ENCODE results near the gene ZDHHC11B. TPM values are rescaled to one million over a fixed set of nuclear protein-coding genes. Genes with fewer than 3 reads are reported as not detected.

Gene ZDHHC11B
- total RNA-seq, 1 experiment from 2014 or later = 3.8 TPM

GRCh38 chr5:760363-761058 lies 24.0 kb downstream of the ZDHHC11B start:
- ATAC-seq = no peak
- ChIA-PET CTCF (no interaction called here), POLR2A (no interaction called here), RAD21 (ENCODE audit: low non-redundant PET in 1 of 2, low total read pairs in 2 of 2, uncharacterized antibody in 2 of 2, unreplicated experiment in 2 of 2) (no interaction called here)
- Histone ChIP-seq H3K36me3 (ENCODE audit: control insufficient read depth in 1 of 2, insufficient read depth in 2 of 2, low read length in 2 of 2) (no peaks in the 10 kb centered on the region), H3K9me3 (ENCODE audit: control insufficient read depth in 1 of 2, insufficient read depth in 1 of 2, low read depth in 1 of 2, low read length in 2 of 2) (no peaks in the 10 kb centered on the region), H3K27me3 (ENCODE audit: insufficient read depth, low read length) (no peaks in the 10 kb centered on the region), H3K4me2 (ENCODE audit: low read length) (no peak overlapping the region), H4K20me1 (ENCODE audit: insufficient read depth) (no peaks in the 10 kb centered on the region), H2AFZ (ENCODE audit: low read depth, low read length, poor library complexity, severe bottlenecking) (no peak overlapping the region), H3K4me3 (replicated peaks in 1 of 2; ENCODE audit: low read depth in 1 of 2, low read length in 2 of 2) (no peak overlapping the region), H3K9me2 (ENCODE audit: insufficient read depth) (no peaks in the 10 kb centered on the region), H3K9ac (ENCODE audit: low read length) (no peak overlapping the region), H3K4me1 (ENCODE audit: control insufficient read depth in 1 of 2, insufficient read depth in 2 of 2, low read length in 2 of 2) (no peaks in the 10 kb centered on the region), H3K79me2 (ENCODE audit: insufficient read depth, low read length) (no peaks in the 10 kb centered on the region), H3K27ac (ENCODE audit: low read depth, low read length) (no peak overlapping the region)
- intact Hi-C loops (cut with micrococcal nuclease) = no loop called here
- BruUV-seq (replicated peaks) = no TSS peak
- no peak for DNase-seq (ENCODE audit: low read depth, low spot score)
- TF ChIP-seq SP1 (IDR thresholded peaks at IDR 0.05; ENCODE audit: low read depth) (no peak), JUND (IDR thresholded peaks at IDR 0.05) (no peak), CBX3 (IDR thresholded peaks at IDR 0.05; ENCODE audit: low read depth) (no peak), MAX (IDR thresholded peaks at IDR 0.05) (no peak), FOSL1 (IDR thresholded peaks at IDR 0.05; ENCODE audit: low read depth) (no peak), SRF (IDR thresholded peaks at IDR 0.05; ENCODE audit: low read depth) (no peak), TCF7L2 (IDR thresholded peaks at IDR 0.05; ENCODE audit: borderline replicate concordance, extremely low read depth, insufficient read depth, insufficient read length) (no peak)
- TF ChIP-seq, protein P1, sequence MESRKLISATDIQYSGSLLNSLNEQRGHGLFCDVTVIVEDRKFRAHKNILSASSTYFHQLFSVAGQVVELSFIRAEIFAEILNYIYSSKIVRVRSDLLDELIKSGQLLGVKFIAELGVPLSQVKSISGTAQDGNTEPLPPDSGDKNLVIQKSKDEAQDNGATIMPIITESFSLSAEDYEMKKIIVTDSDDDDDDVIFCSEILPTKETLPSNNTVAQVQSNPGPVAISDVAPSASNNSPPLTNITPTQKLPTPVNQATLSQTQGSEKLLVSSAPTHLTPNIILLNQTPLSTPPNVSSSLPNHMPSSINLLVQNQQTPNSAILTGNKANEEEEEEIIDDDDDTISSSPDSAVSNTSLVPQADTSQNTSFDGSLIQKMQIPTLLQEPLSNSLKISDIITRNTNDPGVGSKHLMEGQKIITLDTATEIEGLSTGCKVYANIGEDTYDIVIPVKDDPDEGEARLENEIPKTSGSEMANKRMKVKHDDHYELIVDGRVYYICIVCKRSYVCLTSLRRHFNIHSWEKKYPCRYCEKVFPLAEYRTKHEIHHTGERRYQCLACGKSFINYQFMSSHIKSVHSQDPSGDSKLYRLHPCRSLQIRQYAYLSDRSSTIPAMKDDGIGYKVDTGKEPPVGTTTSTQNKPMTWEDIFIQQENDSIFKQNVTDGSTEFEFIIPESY (IDR thresholded peaks at IDR 0.05; ENCODE audit: extremely low read depth, insufficient replicate concordance, low read length) = no peak
- TF ChIP-seq, protein P2, sequence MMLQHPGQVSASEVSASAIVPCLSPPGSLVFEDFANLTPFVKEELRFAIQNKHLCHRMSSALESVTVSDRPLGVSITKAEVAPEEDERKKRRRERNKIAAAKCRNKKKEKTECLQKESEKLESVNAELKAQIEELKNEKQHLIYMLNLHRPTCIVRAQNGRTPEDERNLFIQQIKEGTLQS (IDR thresholded peaks at IDR 0.05) = no peak

Data from HCT116 (cell line).